NCI-H146 treated with DMSO at 0.1 percent for 48 hours (cell line): ENCODE results near the gene MSRB2.
A peak's percentile ranks its signal among the peaks of the same experiment; 100 is the strongest.
"Not testable (repeated sequence)": the region's sequence is repeated elsewhere in the genome, so short reads cannot be mapped to it uniquely, and the experiment has no call there.

Source experiments
- DNase-seq: peaks from one replicate; lab custom pipeline; 2025; ENCODE audit not compliant: unreplicated experiment; lab: John Stamatoyannopoulos, UW

The MSRB2 gene

DNA sequence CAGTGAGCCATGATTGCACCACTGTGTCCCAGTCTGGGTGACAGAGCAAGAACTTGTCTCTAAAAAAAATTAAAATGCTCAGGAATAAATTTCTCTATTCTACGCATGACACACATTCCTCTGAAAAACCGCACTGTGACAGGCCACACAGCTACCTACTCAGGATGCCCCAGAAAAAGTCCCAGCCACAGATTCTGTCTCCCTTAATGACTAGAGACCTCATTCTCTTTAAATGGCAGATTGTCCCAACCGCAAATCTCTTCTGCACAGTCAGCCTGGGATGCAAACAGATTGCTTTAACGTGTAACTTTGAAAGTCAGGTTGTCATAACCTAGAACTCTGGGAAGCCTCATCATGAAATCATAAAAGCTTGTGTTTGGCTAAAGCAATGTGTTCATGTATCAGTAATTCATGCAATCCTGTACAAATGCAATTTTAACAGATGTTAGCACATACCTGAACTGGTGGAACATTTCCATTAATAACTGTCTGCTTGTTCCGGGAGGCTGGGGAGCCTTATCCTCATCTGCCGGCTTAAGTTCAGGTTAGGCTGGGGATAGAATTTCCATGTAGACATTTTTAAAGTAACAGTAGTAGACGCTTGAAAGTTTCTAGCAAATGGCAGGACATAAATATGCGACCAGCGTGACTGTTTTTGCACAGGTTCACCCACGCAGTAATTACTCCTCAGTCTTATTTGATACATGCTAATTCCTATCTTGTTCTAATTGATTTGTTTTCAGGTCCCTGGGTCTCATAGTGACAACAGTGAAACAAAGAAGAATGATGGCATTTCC, 26.2 kb upstream of the MSRB2 start:
- no peak for DNase-seq

DNA sequence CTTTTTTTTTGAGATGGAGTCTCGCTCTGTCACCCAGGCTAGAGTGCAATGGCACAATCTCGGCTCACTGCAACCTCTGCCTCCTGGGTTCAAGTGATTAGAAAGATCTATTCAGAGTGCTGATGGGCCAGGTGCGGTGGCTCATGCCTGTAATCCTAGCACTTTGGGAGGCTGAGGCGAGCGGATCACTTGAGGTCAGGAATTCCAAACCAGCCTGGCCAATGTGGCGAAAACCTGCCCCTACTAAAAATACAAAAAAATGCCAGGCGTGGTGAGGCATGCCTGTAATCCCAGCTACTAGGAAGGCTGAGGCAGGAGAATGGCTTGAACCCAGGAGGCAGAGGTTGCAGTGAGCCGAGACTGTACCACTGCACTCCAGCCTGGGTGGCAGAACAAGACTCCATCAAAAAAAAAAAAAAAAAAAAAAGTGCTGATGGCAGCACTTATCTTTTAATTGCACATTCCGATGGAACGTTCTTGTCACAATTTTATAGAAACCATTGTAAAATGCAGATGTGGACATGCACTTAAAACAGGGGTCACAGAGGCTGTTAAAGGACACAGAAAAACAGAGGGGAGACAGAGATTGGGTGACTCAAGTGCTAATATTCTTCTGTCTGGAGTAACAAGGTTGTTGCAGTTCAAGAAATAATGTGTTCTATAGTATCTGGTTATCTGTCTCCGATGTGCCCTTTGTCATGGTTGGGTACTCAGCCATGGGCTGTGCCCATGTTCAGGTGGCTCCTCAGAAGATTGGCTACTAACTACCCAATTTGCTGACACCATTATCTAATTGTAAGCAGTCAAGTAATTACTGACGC, 25.1 kb upstream of the MSRB2 start:
- not testable (repeated sequence) for DNase-seq

DNA sequence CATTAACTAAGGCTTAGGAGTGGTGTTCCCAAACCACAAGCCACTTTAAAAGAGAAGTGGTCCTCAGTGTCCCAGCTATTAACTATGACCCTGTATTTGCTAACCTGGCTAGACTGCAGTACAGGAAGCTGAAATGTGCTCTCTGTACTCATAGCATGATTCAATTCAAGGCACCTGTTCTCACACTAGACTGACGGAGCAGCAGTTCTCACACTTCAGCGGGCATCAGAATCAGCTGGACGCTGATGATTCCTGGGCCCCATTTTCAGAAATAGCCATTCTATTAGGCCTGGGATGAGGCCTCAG, 24.5 kb upstream of the MSRB2 start:
- no peak for DNase-seq

DNA sequence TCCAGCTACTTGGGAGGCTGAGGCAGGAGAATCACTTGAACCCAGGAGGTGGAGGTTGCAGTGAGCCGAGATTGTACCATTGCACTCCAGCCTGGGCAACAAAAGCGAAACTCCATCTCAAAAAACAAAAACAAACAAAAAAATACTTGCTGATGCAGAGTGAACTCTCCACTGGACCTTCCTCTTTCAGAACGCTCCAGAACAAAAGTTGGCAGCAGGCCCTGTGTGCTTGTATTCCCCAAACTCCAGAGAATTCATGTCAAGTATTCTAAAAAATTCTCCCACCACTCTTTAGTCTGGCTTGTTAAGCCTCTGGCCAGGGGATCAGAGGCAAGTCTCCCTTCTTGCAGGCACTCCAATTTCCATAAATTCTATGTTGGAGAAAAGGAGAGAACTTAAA, 22.8 kb upstream of the MSRB2 start:
- not testable (repeated sequence) for DNase-seq

DNA sequence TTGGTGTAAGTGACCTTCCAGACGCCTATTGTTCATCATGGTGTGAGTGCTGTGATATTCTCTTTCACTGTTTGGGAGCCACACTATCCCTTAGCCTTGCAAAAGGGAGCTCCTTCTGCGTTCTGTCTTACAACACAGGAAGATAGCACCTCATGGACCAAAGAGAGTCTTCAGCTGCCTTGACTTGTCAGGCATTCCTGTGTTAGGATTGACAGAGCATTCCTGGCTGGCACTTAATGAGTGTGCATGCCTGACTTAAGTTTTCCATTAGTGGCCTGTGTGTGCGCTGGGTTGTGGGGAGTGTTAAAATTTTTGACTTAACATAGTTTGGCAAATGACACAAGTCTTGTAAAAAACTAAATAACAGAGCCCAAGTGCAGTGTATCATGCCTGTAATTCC, 21.9 kb upstream of the MSRB2 start:
- no peak for DNase-seq

DNA sequence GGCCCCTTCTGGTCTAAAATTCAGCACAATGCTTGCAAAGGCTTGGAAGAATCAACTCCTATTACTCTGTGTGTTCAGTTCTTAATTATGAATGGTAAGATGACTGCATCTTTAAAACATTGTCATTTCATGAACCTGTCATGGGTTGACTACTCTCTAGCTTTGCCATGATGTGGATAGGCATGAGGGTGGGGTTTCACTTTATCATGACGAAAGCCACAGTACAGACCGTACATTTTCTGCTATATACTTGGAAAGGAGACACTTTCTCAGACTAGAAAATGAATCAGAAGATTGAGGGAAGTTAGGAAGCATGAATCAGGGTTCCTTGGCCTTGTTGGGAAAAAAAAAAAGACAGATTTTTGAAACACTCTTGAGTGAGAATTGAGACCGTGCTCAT, 19.7 kb upstream of the MSRB2 start:
- DNase-seq = no peak

DNA sequence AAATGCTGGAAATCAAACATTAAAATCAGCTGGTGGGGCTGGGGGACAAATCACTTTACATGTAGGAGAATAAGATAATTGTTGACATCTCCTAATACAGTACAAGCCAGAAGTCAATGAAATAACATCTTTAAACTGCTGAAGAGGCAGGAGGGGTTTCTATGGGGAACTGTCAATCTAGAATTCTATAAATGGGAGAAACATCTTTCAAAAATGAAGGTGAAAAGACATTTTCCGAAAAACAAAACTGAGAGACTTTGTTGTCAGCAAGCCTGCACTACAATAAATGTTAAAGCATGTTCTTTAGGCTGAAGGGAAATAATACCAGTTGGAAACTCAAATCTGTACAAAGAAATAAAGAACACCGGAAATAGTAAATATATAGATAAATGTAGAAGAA, 17.3 kb upstream of the MSRB2 start:
- DNase-seq = no peak

DNA sequence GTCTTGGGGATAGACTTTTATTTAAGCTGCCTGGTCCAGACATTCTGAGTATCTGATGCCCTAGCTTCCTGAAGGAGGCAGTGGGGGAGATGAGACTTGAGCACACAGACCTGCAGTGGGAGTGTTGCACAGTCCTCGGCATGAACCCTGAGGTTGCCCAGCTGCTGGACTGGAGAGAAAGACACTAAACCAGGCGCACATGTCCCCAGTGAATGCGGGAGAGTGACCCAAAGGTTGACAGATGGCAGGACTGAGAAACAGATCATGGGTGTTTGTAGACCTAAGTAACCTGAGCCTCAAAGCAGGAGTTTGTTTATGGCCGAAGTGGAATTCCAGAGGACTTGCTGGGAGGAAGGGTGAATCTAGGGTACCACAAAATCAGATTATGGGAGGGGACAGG, 15.7 kb upstream of the MSRB2 start:
- DNase-seq = no peak

DNA sequence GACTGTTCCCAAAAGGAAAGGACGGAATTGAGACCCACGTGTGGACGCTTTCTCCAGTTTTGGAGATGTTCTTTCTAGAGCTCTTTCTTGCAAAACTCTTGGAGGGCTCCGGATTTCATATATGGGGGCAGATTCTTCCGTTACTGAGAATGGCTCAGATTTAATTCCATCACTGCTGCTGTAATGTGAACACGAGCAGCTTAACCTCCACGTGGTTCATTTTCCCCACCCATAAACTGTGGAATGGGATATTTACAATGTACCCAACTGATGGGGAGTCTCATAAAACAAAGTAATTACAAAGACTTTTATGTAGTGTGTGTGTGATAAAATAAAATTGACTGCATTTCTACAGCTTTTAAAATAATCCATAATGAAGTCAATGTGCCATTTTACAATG, 15.1 kb upstream of the MSRB2 start:
- no peak for DNase-seq

DNA sequence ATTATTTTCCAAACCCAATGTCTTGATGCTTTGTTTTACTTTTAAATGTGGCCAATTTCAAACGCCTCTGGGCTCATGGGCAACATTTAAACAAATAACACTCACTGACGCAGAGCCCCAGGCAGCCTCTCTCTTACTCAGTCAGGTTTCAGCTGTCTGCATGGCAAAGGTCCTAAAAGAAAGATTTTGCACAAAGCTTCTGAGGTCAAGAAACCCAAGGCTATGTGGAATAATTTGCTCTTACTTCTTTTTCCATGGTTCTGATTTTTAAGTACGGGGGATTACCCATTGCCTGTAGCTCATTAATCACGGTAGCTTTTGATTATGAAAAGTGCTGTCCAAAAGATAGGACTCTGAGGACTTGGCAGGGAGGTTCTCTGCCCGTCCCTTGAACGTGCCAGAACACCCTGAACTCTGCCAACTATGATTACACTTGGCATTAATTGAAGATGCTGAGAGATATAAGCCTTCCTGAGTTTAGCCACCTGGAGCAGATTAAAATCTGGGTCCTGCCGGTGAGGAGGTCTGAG, 14.1 kb upstream of the MSRB2 start:
- DNase-seq = no peak

DNA sequence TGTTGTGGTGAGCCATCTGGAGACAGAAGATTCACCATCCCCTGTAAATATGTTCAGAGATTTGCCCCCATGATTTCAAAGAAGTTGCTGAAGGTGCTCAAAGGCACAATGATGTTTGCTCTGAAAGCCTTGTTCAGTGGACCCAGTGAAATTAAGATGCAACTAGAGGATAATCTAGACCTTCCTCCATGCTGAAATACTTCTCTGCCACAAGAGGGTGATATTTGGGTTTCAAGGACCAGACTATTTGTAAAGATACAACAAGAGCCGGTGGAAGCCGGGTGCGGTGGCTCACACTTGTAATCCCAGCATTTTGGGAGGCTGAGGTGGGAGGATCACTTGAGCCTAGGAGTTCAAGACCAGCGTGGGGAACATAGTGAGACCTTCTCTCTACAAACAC, 13.5 kb upstream of the MSRB2 start:
- peak; percentile 29 for DNase-seq

DNA sequence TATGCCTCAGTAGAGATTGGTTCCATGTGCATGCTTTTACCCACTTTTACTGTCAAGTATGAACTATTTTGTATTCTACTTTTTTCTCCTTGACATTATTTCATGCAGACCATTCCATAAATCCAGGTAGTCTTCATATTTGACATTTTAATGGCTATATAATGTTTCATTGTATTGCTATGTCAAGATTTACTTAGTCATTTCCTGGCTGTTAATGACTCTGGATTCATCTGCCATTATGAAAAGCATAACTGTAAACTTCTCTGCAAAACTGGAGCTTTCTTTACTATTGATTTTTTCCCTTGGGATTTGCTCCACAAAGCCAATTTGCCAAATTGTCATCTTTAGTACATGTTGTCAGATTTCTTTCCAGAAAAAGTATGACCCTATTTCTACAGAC, 6.8 kb upstream of the MSRB2 start:
- no peak for DNase-seq

DNA sequence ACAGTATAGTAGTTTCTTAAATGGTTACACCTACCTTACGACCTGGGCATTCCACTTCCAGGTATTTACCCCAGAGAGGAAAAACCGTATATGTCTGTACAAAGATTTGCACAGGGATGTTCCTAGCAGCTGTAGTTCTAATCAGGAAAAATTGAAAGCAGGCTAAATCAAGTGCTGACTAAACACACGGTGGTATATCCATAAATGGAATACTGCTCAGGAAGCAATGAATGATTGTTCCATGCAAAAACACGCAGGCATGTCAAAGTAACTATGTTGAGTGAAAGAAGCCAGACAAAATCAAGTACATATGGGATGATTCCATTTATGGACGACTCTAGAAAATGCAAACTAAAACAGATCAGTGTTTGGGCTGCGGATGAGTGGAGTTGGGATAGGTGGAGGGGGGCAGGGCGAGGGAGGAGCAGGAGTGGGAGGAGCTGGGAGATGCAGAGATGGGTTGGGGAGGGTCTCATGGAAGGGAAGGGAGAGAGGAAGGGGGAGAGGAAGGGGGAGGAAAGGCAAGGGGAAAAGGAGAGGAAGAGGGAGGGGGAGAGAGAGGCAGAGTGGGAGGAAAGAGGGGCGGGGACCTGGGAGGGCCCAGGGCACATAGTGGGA, 484 bp upstream of the MSRB2 start:
- no peak for DNase-seq

DNA sequence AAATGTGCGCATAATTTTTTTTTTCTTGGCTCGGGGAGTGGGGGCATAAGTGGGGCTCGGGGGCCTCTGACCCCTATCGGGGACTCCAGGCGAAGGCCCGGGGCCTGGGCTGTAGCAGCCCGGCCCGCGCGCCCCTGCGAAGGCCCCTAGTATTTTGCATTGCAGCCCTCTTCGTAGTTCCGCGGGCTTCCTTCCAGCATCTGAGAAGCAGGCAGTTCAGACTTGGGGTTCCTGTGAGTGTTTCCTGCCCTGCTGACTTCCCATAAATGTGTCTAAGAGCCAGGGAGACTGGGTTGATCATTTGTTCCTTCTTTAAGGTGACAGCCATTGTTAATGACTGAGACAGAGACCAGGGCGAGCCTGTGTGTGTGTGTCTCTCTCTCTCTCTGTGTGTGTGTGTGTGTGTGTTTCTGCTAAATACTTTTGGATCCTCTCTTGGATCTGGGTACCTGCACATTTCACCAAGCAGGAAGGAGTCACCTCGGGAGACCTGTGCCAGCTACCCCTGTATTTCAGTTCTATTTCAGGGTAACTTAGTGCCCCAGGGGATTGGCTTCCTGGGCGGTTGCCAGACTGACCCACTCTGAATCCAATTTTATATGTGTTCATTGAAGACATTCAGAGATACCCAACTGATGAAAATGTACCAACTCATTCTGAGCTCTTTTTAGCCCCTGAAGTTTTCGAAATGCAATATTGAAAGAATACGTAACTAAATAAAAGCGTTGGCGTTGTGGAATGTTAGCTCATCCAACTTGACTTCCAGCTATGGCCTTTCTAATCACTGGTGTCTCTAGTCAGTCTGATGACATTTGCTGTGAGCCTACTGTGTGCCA, 805 bp downstream of the MSRB2 start:
- no peak for DNase-seq

DNA sequence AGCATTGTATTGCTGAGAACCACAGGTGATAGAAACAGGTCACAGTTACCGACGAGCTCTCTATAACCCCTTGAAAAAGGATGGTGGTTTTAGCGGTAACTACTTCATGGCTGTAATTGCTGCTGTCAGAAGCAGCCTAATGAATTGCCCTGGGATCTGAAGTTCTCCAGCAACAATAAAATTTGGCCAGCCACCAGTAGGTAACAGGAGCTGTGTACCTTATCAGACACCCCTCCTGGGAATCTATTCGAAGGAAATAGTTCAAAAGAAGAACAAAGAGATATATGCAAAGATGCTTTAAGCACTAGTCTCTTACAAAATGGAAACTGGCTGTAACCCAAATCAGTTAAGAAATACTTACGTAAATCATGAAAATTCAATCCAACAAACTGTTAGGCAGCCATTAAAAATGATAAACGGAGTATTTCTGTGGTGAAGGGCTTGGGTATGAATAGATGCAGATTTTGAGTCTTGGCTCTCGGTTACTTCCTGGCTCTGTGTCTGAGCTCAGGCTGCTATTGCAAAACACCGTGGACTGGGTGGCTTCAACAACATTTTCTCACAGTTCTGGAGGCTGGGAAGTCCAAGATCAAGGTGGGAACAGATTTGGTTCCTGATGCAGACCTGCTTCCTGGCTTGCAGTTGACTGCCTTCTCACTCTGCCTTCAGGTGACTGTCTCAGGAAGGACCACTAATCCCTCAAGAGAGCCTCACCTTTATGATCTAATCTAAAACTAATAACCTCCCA, 1.6 kb downstream of the MSRB2 start:
- no peak for DNase-seq

DNA sequence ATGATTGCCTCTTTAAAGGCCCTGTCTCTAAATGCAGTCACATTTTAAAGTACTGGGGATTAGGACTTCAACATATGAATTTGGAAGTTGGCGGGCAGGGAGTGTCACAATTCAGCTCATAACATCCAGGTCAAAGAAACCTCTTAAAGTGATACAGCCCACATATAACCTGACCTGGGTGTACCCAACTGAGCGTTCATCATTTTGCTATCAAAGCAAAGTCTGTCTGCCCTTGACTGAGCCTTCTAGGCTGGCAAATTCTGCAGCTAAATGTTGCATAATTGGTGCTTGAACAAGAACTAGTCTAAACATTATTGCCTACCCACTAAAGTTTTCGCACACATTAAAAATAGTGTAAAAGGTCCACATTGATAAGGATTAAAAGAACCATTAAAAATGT, 3.7 kb downstream of the MSRB2 start:
- DNase-seq = no peak

DNA sequence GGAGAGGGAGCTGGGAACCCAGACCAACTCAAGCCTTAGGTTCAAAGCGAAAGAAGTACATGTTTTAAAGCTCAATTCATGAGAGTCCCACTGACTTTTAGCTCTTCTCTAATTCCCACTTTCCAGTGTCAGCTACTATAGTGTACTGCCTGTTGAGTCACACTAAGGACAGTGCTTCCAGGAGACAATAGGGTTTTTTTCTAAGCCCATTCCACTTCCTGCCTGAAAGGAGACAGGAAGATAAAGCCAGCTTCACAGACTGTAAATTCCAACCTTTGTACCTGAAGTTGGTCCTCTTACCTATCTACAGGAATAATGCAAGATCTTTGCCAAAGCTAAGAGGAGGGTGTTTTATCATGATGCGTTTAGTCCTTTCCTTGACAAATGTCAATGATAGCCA, 4.4 kb downstream of the MSRB2 start:
- DNase-seq = no peak

DNA sequence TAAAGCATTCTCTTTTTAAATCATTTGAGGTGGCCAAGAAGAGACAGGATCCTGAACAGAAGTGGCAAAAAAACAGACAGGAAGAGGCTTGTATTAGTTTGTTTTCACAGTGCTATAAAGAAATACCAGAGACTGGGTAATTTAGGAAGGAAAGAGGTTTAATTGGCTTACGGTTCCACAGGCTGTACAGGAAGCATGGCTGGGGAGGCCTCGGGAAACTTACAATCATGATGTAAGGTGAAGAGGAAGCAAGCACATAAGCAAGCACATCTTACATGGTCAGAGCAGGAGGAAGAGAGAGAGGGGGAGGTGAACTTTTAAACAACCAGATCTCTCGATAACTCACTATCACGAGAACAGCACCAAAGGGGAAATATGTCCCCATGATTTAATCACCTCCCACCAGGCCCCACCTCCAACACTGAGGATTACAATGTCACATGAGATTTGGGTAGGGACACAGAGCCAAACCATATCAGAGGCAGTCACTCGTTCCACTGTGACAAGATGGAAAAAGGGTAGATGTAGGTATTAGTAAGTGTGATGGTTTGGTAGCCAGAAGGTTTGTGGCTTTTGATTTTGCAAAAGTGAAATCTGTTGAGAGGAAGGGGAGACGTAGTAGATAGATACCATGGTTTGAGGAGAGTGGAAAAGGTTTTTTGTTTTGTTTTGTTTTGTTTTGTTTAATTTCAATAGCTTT, 5.1 kb downstream of the MSRB2 start:
- DNase-seq = no peak

DNA sequence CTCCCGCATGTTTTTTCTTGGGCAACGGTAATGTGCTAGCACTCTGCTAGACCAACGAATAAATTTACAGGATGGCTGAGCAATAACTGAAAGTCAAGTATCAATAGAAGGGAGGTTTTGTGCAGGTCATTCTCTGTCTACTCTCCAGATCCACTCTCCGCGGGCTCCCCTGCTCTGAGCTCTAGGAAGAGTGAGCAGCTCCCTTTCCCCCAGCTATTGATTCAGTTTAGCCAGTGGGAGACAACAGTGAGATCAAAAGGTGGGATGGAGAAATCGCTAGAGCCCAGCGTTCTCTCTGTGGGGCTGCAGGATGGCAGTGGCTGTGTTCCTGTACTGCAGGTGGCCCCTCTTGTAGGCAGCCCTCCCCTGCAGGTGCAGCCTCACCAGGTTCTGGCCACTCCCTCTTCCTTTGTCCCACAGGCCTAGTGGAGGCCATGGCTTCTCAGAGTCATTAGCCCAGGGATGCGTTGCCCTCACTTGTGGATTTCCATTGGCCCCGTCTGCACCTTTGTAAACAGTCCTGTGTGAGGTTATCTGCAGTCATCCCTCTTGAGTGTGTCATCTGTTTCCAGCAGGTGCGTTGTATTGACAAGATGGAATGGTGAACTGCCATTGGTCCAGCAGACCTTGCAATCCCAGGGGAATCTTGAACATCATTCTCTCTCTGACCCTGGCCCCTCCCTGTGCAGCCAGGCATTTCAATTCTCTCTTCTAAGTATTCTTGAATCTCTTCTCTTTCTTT, 11.1 kb downstream of the MSRB2 start:
- peak; percentile 99 for DNase-seq
